Activated naive CD8-positive, alpha-beta T cell treated with anti-CD3 and anti-CD28 coated beads for 36 hours (primary cell): ENCODE results near the gene ULK4. TPM values are rescaled to one million over a fixed set of nuclear protein-coding genes. Genes with fewer than 3 reads are reported as not detected.

ENCODE experiments used
- DNase-seq: peaks from one replicate; pipeline ENCODE4 v3.0.0; 2021
- H3K27ac Mint-ChIP-seq: one replicate; pipeline ENCODE4 v1.8.0; 2022; ENCODE audit warnings: mild to moderate bottlenecking, moderate library complexity, mixed read lengths
- H3K27me3 Mint-ChIP-seq: one replicate; pipeline ENCODE4 v1.8.0; 2022; ENCODE audit warnings: mild to moderate bottlenecking, mixed read lengths
- H3K36me3 Mint-ChIP-seq: one replicate; pipeline ENCODE4 v1.8.0; 2021; ENCODE audit warnings: mild to moderate bottlenecking, mixed read lengths
- H3K4me1 Mint-ChIP-seq: one replicate; pipeline ENCODE4 v1.8.0; 2021; ENCODE audit warnings: mixed read lengths
- H3K4me3 Mint-ChIP-seq: one replicate; pipeline ENCODE4 v1.8.0; 2022; ENCODE audit warnings: mild to moderate bottlenecking, moderate library complexity, mixed read lengths
- H3K9me3 Mint-ChIP-seq: one replicate; pipeline ENCODE4 v1.8.0; 2022; ENCODE audit warnings: mixed read lengths
- total RNA-seq, 2 experiments: library from RNA; stranded (reverse); gene quantifications; one replicate each; pipeline ENCODE4 v1.2.3, GENCODE V29; 2021

Gene ULK4
- total RNA-seq, 2 experiments from 2014 or later = 9.8 to 10.3 TPM

GRCh38 chr3:41599127-41599484 is 362.8 kb downstream of the ULK4 start:
- Mint-ChIP-seq H3K4me1 (peaks cover 4% of the 10 kb centered on the region), H3K36me3 (peaks cover 8% of the 10 kb centered on the region), H3K9me3 (no peaks in the 10 kb centered on the region), H3K27me3 (no peaks in the 10 kb centered on the region), H3K4me3 (no peak overlapping the region), H3K27ac (no peak overlapping the region)
- no peak for DNase-seq

- DNase-seq = no peak
- Mint-ChIP-seq H3K4me1 (peaks cover 4% of the 10 kb centered on the region), H3K27me3 (no peaks in the 10 kb centered on the region), H3K27ac (no peak overlapping the region), H3K36me3 (peaks cover 8% of the 10 kb centered on the region), H3K9me3 (no peaks in the 10 kb centered on the region), H3K4me3 (no peak overlapping the region)
Observed at GRCh38 chr3:41598402-41599126, 363.3 kb downstream of the ULK4 start.

DNA sequence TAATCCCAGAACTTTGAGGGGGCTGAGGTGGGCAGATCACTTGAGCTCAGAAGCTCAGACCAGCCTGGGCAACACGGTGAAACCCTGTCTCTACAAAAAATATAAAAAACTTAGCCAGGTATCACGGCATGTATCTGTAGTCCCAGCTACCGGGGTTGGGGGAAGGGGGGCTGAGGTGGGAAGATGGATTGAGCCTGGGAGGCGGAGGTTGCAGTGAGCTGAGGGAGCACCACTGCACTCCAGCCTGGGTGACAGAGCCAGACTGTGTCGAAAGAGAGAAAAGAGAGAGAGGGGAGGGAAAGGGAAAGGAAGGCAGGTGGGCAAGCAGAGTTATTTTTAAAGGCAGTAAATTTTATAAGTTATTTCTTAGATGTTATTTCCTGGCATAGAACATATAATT is 368.1 kb downstream of the ULK4 start:
- Mint-ChIP-seq H3K27me3 (no peaks in the 10 kb centered on the region), H3K27ac (no peak overlapping the region), H3K4me1 (no peaks in the 10 kb centered on the region), H3K4me3 (no peak overlapping the region), H3K9me3 (no peaks in the 10 kb centered on the region), H3K36me3 (peaks cover 4% of the 10 kb centered on the region)
- DNase-seq = no peak

GRCh38 chr3:41592753-41593510 is 369.0 kb downstream of the ULK4 start:
- Mint-ChIP-seq H3K27ac (no peak overlapping the region), H3K27me3 (no peaks in the 10 kb centered on the region), H3K9me3 (no peaks in the 10 kb centered on the region), H3K36me3 (peaks cover 2% of the 10 kb centered on the region), H3K4me1 (no peaks in the 10 kb centered on the region), H3K4me3 (no peak overlapping the region)
- no peak for DNase-seq

GRCh38 chr3:41583014-41583413 is 378.9 kb downstream of the ULK4 start:
- no peaks in the 10 kb centered on the region for H3K27me3 Mint-ChIP-seq
- DNase-seq = no peak
- H3K4me3 Mint-ChIP-seq = no peak overlapping the region

DNA sequence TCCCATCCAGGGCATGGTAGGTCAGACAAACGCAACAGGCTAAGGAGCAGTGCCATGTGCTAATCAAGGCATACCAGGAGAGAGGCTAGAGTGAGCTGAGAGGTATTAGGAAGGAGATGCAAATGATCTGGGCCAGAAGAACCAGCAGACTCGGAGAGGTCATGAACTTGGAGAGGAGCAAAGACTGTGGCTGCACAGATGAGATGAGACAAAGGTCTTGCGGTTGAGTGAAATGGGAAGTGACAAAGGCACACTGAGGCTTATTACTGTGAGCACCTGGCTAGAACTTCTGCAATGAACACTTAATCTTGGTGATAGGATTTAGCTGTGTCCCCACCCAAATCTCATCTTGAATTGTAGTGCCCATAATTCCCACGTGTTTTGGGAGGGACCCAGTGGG is 380.2 kb downstream of the ULK4 start:
- peaks cover 2% of the 10 kb centered on the region for H3K9me3 Mint-ChIP-seq
- no peak overlapping the region for H3K27ac Mint-ChIP-seq
- DNase-seq = no peak
- H3K27me3 Mint-ChIP-seq = no peaks in the 10 kb centered on the region
- H3K36me3 Mint-ChIP-seq = peaks cover 8% of the 10 kb centered on the region
- H3K4me1 Mint-ChIP-seq = no peaks in the 10 kb centered on the region
- no peak overlapping the region for H3K4me3 Mint-ChIP-seq

More at GRCh38 chr3:41583014-41583413, 378.9 kb downstream of the ULK4 start:
- Mint-ChIP-seq H3K4me1 (no peaks in the 10 kb centered on the region), H3K27ac (no peak overlapping the region), H3K36me3 (peaks cover 8% of the 10 kb centered on the region), H3K9me3 (peaks cover 2% of the 10 kb centered on the region)

DNA sequence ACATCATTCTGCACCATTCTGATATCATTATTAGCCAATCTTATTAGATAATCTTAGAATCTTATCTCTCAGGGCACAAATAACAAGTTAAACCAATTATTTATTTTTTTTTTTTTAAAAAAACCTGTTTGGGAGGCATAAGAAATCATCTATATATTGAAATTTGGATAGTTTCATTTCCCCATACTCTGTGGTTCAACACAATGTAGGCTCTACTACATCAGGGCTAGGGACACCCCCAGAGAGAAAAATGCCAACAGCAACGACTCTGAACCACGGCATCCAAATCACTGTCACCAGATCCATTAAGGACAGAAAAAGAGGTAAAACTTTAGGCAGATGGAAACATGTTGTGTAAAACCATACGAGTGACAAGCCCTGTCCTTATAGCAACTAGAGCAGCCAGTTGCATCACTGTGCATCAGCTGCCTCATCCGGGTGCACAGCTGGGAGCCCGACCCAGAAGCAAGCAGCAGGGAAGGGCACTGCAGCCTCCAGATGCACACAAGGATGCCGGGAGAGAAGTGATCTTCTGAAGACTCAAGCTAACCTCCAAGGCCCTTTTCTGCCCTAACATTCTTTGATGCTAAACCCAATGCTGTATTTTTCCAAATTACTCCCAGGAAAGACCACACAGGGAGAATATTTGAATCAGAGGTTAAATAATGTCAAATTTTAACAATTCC is 381.5 kb downstream of the ULK4 start:
- Mint-ChIP-seq H3K27ac (no peak overlapping the region), H3K4me1 (no peaks in the 10 kb centered on the region), H3K36me3 (peaks cover 5% of the 10 kb centered on the region), H3K9me3 (peaks cover 2% of the 10 kb centered on the region), H3K27me3 (no peaks in the 10 kb centered on the region), H3K4me3 (no peak overlapping the region)
- DNase-seq = no peak

DNA sequence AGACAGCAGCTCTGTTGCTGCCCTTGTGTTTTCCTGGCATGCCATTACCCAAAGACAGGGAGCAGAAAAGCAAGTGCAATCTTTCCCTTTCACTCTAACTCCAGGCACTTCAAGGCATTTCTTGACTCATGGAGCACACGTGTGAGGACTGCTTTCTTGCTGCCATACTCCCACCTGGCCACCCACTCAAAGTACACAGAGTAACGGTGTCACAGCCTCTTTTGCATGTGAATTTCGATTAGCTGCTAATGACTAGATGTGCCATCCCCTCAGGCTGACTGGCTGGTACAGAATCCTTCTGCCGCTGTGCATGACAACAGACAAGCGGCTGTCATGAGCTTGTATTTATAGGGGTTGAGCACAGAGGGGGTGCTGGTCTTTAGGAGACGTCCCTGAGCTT is 382.0 kb downstream of the ULK4 start:
- no peaks in the 10 kb centered on the region for H3K27me3 Mint-ChIP-seq
- H3K4me1 Mint-ChIP-seq = no peaks in the 10 kb centered on the region
- no peak for DNase-seq
- H3K9me3 Mint-ChIP-seq = peaks cover 2% of the 10 kb centered on the region
- H3K27ac Mint-ChIP-seq = no peak overlapping the region
- peaks cover 5% of the 10 kb centered on the region for H3K36me3 Mint-ChIP-seq
- H3K4me3 Mint-ChIP-seq = no peak overlapping the region

- peaks cover 2% of the 10 kb centered on the region for H3K9me3 Mint-ChIP-seq
- H3K4me1 Mint-ChIP-seq = no peaks in the 10 kb centered on the region
- no peak overlapping the region for H3K4me3 Mint-ChIP-seq
- peaks cover 5% of the 10 kb centered on the region for H3K36me3 Mint-ChIP-seq
- no peak overlapping the region for H3K27ac Mint-ChIP-seq
- no peak for DNase-seq
- H3K27me3 Mint-ChIP-seq = no peaks in the 10 kb centered on the region
Observed at GRCh38 chr3:41578798-41579197, 383.1 kb downstream of the ULK4 start.

DNA sequence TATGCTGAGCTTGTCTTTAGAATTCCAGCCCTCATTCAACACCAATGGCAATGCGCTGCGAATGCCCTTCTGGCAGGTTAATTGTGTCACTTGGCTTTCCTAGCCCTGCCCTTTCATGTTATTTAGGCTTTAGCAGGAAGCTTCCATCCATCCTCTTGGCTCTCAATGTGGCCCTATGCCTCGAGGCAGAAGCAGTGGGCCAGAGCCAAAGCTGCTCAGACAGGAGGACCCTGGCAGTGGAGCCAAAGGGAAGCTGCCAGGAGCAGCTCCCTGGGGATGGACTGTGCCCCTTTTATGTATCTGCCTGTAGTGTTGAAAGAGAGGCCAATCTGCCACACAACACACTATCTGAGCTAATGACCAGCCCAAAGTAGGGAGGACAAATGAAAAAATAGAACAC is 386.2 kb downstream of the ULK4 start:
- Mint-ChIP-seq H3K27me3 (no peaks in the 10 kb centered on the region), H3K4me1 (no peaks in the 10 kb centered on the region), H3K27ac (no peak overlapping the region), H3K36me3 (peaks cover 4% of the 10 kb centered on the region), H3K9me3 (peaks cover 2% of the 10 kb centered on the region), H3K4me3 (no peak overlapping the region)
- no peak for DNase-seq

DNA sequence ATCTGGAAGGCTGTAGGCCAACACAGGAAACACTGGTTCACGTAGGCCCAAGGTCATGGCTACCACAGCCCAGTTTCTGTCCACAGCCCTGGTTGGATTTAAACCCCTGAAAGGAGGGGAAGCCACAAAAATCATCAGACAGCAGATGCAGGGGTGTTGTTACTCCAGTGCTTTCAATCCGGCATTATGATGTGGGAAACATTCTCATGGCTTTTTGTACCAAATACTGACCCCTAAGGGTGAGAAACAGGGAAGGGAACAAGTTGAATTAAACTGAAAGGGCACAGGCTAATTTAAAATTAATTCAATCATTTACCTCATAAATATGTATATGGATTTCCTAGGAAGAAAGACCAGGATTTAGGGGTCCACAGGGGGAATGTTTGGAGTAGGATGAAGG is 387.0 kb downstream of the ULK4 start:
- no peak overlapping the region for H3K27ac Mint-ChIP-seq
- H3K4me3 Mint-ChIP-seq = no peak overlapping the region
- H3K4me1 Mint-ChIP-seq = no peaks in the 10 kb centered on the region
- no peak for DNase-seq
- H3K9me3 Mint-ChIP-seq = peaks cover 2% of the 10 kb centered on the region
- H3K27me3 Mint-ChIP-seq = no peaks in the 10 kb centered on the region
- H3K36me3 Mint-ChIP-seq = peaks cover 4% of the 10 kb centered on the region

GRCh38 chr3:41573591-41573990 is 388.3 kb downstream of the ULK4 start:
- H3K27me3 Mint-ChIP-seq = no peaks in the 10 kb centered on the region
- H3K36me3 Mint-ChIP-seq = peaks cover 3% of the 10 kb centered on the region
- no peaks in the 10 kb centered on the region for H3K4me1 Mint-ChIP-seq
- no peak for DNase-seq
- no peak overlapping the region for H3K4me3 Mint-ChIP-seq
- H3K9me3 Mint-ChIP-seq = no peaks in the 10 kb centered on the region
- H3K27ac Mint-ChIP-seq = no peak overlapping the region

GRCh38 chr3:41572092-41572491 is 389.8 kb downstream of the ULK4 start:
- Mint-ChIP-seq H3K27ac (no peak overlapping the region), H3K9me3 (peaks cover 1% of the 10 kb centered on the region), H3K4me1 (no peaks in the 10 kb centered on the region), H3K27me3 (no peaks in the 10 kb centered on the region), H3K4me3 (no peak overlapping the region), H3K36me3 (peaks cover 6% of the 10 kb centered on the region)
- no peak for DNase-seq

- Mint-ChIP-seq H3K27ac (no peak overlapping the region), H3K4me3 (no peak overlapping the region), H3K4me1 (no peaks in the 10 kb centered on the region), H3K27me3 (no peaks in the 10 kb centered on the region), H3K9me3 (peaks cover 3% of the 10 kb centered on the region), H3K36me3 (peaks cover 11% of the 10 kb centered on the region)
- no peak for DNase-seq
Observed at GRCh38 chr3:41569632-41570305, 392.1 kb downstream of the ULK4 start.

- no peak overlapping the region for H3K27ac Mint-ChIP-seq
- peaks cover 27% of the 10 kb centered on the region for H3K36me3 Mint-ChIP-seq
- H3K9me3 Mint-ChIP-seq = peaks cover 22% of the 10 kb centered on the region
- no peaks in the 10 kb centered on the region for H3K4me1 Mint-ChIP-seq
- H3K27me3 Mint-ChIP-seq = no peaks in the 10 kb centered on the region
- no peak for DNase-seq
- no peak overlapping the region for H3K4me3 Mint-ChIP-seq
Observed at GRCh38 chr3:41565948-41566514, 395.9 kb downstream of the ULK4 start.
